Measurements from ENCODE around the gene RFXANK. TPM values are rescaled to one million over a fixed set of nuclear protein-coding genes. Genes with fewer than 3 reads are reported as not detected.

RFXANK gene
- total and polyA plus RNA-seq, 9 of the 15 experiments (the other 6 are each of a cell fraction or from before 2014, with no cell fraction given) = 68.6 to 181 (median 150) TPM

- TF ChIP-seq ARID3A (IDR thresholded peaks at IDR 0.05; ENCODE audit: borderline replicate concordance, low read depth, low read length) (no peak), SAFB (IDR thresholded peaks at IDR 0.05; ENCODE audit: borderline replicate concordance, low read depth, low read length) (no peak), MTA1 (IDR thresholded peaks at IDR 0.05; ENCODE audit: borderline replicate concordance) (no peak), TAF9B (IDR thresholded peaks at IDR 0.05; ENCODE audit: partially characterized antibody) (no peak), PTBP1 (IDR thresholded peaks at IDR 0.05; ENCODE audit: low read depth, low read length) (no peak), USF2 (CRISPR knock-in tag; IDR thresholded peaks at IDR 0.05) (no peak)
- TF ChIP-seq, protein P1, sequence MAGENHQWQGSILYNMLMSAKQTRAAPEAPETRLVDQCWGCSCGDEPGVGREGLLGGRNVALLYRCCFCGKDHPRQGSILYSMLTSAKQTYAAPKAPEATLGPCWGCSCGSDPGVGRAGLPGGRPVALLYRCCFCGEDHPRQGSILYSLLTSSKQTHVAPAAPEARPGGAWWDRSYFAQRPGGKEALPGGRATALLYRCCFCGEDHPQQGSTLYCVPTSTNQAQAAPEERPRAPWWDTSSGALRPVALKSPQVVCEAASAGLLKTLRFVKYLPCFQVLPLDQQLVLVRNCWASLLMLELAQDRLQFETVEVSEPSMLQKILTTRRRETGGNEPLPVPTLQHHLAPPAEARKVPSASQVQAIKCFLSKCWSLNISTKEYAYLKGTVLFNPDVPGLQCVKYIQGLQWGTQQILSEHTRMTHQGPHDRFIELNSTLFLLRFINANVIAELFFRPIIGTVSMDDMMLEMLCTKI (IDR thresholded peaks at IDR 0.05; ENCODE audit: partially characterized antibody) = no peak
- TF ChIP-seq, protein P2, sequence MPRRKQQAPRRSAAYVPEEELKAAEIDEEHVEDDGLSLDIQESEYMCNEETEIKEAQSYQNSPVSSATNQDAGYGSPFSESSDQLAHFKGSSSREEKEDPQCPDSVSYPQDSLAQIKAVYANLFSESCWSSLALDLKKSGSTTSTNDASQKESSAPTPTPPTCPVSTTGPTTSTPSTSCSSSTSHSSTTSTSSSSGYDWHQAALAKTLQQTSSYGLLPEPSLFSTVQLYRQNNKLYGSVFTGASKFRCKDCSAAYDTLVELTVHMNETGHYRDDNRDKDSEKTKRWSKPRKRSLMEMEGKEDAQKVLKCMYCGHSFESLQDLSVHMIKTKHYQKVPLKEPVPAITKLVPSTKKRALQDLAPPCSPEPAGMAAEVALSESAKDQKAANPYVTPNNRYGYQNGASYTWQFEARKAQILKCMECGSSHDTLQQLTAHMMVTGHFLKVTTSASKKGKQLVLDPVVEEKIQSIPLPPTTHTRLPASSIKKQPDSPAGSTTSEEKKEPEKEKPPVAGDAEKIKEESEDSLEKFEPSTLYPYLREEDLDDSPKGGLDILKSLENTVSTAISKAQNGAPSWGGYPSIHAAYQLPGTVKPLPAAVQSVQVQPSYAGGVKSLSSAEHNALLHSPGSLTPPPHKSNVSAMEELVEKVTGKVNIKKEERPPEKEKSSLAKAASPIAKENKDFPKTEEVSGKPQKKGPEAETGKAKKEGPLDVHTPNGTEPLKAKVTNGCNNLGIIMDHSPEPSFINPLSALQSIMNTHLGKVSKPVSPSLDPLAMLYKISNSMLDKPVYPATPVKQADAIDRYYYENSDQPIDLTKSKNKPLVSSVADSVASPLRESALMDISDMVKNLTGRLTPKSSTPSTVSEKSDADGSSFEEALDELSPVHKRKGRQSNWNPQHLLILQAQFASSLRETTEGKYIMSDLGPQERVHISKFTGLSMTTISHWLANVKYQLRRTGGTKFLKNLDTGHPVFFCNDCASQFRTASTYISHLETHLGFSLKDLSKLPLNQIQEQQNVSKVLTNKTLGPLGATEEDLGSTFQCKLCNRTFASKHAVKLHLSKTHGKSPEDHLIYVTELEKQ (CRISPR knock-in tag; IDR thresholded peaks at IDR 0.05) = no peak
Observed at GRCh38 chr19:19169236-19170052, 22.6 kb upstream of the RFXANK start (continued).

All from K562 (cell line).